Ovary (tissue), 9 donors: ENCODE measurements around the gene KIF5A. TPM values are rescaled to one million over a fixed set of nuclear protein-coding genes. Genes with fewer than 3 reads are reported as not detected.

ENCODE experiments used
- DNase-seq, 5 donors: peaks; one replicate each; pipeline ENCODE4 v3.0.0-alpha.2; 2019 to 2020
- H3K27ac ChIP-seq, 2 donors: fragments of 200-600 bp; one replicate each; pipeline versions ENCODE4 v1.5.1 to v1.8.0; 2019 to 2022
- H3K27me3 ChIP-seq: fragments of 200-600 bp; one replicate; pipeline ENCODE4 v1.8.0; 2022
- H3K36me3 ChIP-seq: fragments of 200-600 bp; sonication (generic); one replicate; pipeline ENCODE4 v1.5.1; 2019
- H3K4me1 ChIP-seq: one replicate; pipeline ENCODE4 v1.8.1; 2013; ENCODE audit warnings: mild to moderate bottlenecking, moderate library complexity; ENCODE audit not compliant: insufficient read depth
- H3K4me3 ChIP-seq: fragments of 200-600 bp; sonication (generic); one replicate; pipeline ENCODE4 v1.5.1; 2017
- H3K9me3 ChIP-seq, 2 donors: fragments of 200-600 bp in 1 of 2; sonication (generic) in 1 of 2; one replicate each; pipeline versions ENCODE4 v1.5.1 to v1.8.1; 2013 to 2019; ENCODE audit warnings: mild to moderate bottlenecking in 1 of 2, moderate library complexity in 1 of 2
- CTCF ChIP-seq, 3 donors: fragments of 450-650 bp in 2 of 3; fragments of 200-600 bp in 1 of 3; IDR thresholded peaks; one replicate each; pipeline versions ENCODE4 v1.5.1 to v1.8.0; 2016 to 2022; ENCODE audit warnings: antibody characterized with exemption in 3 of 3, mild to moderate bottlenecking in 1 of 3
- EP300 ChIP-seq: sonication (generic); formaldehyde crosslinking; IDR thresholded peaks from one replicate; pipeline ENCODE4 v1.6.1; 2017; ENCODE audit warnings: antibody characterized with exemption
- POLR2A ChIP-seq: fragments of 450-650 bp; IDR thresholded peaks from one replicate; pipeline ENCODE4 v1.6.1; 2017; ENCODE audit warnings: antibody characterized with exemption, mild to moderate bottlenecking, moderate library complexity
- WGBS, 3 donors: extraction: QIAGEN DNeasy Blood & Tissue Kit in 1 of 3; methylation state at CpG; one replicate each; pipeline versions ENCODE4 v1.1.5 to v1.1.7; 2013 to 2017; 5-methylcytosine and 5-hydroxymethylcytosine counted together
- intact Hi-C, 4 donors: fragments of 100-400 bp; cut with DNase I; formaldehyde crosslinking; loops; one replicate each; pipeline versions ENCODE4 v1.11.0 to v1.15.1; 2022 to 2023
- polyA plus RNA-seq, 2 donors: library from polyadenylated mRNA; stranded (reverse); fragments of 200-250 nt in 1 of 2; fragments of 350-450 nt in 1 of 2; fragmentation: Illumina TruSeq in 1 of 2; extraction: RNeasy Lipid Tissue Mini Kit (QIAGEN cat#74804) in 1 of 2; gene quantifications; one replicate each; pipeline ENCODE4 v1.2.3, GENCODE V29; 2013 to 2014
- total RNA-seq, 7 donors: library from RNA; depleted of rRNA in 2 of 7; stranded (reverse); fragments of >200 nt in 2 of 7; fragmentation: NEBNext Ultra II Directional in 3 of 7; extraction: Animal tissue kit (Norgen Biotek cat#: 25700) in 3 of 7; gene quantifications; one replicate each; pipeline versions ENCODE4 v1.1.0 to v1.2.4, GENCODE V29; 2016 to 2023
- donor health status: DM: no; HTN: no; CAD: no; lungs with moderate emphysema.
- donor health status: DM: no; HTN: no; CAD: no.
- donor health status: Bipolar disorder and iron deficiency.
- donor health status: DM: yes; HTN: yes; CAD: no.
- donor health status: DM: no; HTN: no; CAD: no.
- donor health status: DM: yes; HTN: yes; CAD: no.

Gene KIF5A
- total and polyA plus RNA-seq, 9 donors: 0.08 to 0.48 (median 0.30) TPM; not detected in 1

- H3K4me1 ChIP-seq: peaks cover 4% of the 10 kb centered on the region
- H3K4me3 ChIP-seq: no peak overlapping the region
- intact Hi-C loops: loop anchor here in 3 of 4 donors (2.0 to 10.0 kb wide), 3 partner anchors 35 to 165 kb away; partner anchors contain the start of genes GLI1 (in 1 of the 3) and INHBE (in 1 of the 3)
- DNase-seq: no peak
- H3K9me3 ChIP-seq: no peaks in the 10 kb centered on the region
- WGBS, 3 donors: 70 to 76% (median 72%) methylated on average over 46 of the region's 46 CpGs
- H3K27ac ChIP-seq: no peak overlapping the region
- no peaks in the 10 kb centered on the region for H3K36me3 ChIP-seq
- H3K27me3 ChIP-seq: no peaks in the 10 kb centered on the region
- TF ChIP-seq POLR2A (no peak), EP300 (no peak), CTCF (IDR thresholded peaks at IDR 0.05) (no peak)
Measured at GRCh38 chr12:57619434-57620244, 69.8 kb downstream of the KIF5A start.

GRCh38 chr12:57620245-57620935, 70.5 kb downstream of the KIF5A start:
- H3K36me3 ChIP-seq: no peaks in the 10 kb centered on the region
- no peaks in the 10 kb centered on the region for H3K9me3 ChIP-seq
- no peak overlapping the region for H3K27ac ChIP-seq
- WGBS, 3 donors: 54 to 65% (median 62%) methylated on average over 13 of the region's 13 CpGs
- no peaks in the 10 kb centered on the region for H3K27me3 ChIP-seq
- DNase-seq: no peak
- intact Hi-C loops: loop anchor here in 3 of 4 donors (2.0 to 10.0 kb wide), 3 partner anchors 36 to 166 kb away; partner anchors contain the start of genes GLI1 (in 1 of the 3) and INHBE (in 1 of the 3)
- TF ChIP-seq EP300 (no peak), POLR2A (no peak), CTCF (IDR thresholded peaks at IDR 0.05) (no peak)
- no peak overlapping the region for H3K4me3 ChIP-seq
- peaks cover 4% of the 10 kb centered on the region for H3K4me1 ChIP-seq

DNA sequence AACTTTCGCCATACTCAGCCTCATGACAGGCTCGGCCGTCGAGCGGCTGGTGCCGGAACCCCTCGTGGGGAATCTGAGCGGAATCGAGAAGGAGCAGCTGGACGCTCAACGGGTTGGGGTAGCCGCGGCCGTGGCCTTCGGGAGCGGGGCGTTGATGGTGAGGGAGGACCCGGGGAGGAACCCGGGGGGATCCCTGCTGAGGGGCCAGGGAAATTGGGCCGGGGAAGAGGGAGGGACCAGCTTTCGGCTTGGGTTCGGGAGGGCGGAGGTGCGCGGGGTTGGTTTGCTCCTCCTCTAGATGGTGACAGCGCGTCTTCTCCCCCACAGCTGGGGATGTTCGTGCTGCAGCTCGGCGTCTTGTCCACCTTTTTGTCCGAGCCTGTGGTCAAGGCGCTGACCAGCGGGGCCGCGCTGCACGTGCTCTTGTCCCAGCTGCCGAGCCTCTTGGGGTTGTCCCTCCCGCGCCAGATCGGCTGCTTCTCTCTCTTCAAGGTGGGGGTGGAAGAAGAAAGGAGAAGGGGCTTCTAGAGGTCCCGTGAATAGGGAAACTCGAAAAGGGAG, 71.2 kb downstream of the KIF5A start:
- Histone ChIP-seq H3K4me3 (no peak overlapping the region), H3K27ac (no peak overlapping the region), H3K4me1 (peaks cover 4% of the 10 kb centered on the region), H3K27me3 (no peaks in the 10 kb centered on the region), H3K36me3 (no peaks in the 10 kb centered on the region), H3K9me3 (no peaks in the 10 kb centered on the region)
- DNase-seq: no peak
- TF ChIP-seq CTCF (IDR thresholded peaks at IDR 0.05): no peak
- no peak for TF ChIP-seq EP300
- TF ChIP-seq POLR2A: no peak
- WGBS, 3 donors: 4 to 14% (median 8%) methylated on average over 42 of the region's 42 CpGs
- intact Hi-C loops: loop anchor here (1.0 to 10.0 kb wide), 4 partner anchors 36 to 166 kb away; partner anchors contain the start of genes GLI1 (in 1 of the 4) and INHBE (in 1 of the 4)
